B cell (primary cell): ENCODE results near the gene NCAM1. TPM values are rescaled to one million over a fixed set of nuclear protein-coding genes. Genes with fewer than 3 reads are reported as not detected.

ENCODE experiments used
- ATAC-seq: fragments of 200-7000 bp; cut with Tn5 transposase; one replicate; pipeline ENCODE4 v1.10.0; 2021; ENCODE audit warnings: low read depth, mild to moderate bottlenecking, moderate number of reproducible peaks, moderate library complexity
- CTCF ChIA-PET: fragments of 350-600 bp; sonication (Branson Sonifier 250); formaldehyde crosslinking; loops from one replicate; lab custom pipeline; 2021; ENCODE audit warnings: antibody characterized with exemption, inconsistent platforms; lab: Charles Lee
- POLR2A ChIA-PET: fragments of 350-600 bp; sonication (Branson Sonifier 250); formaldehyde crosslinking; loops from one replicate; lab custom pipeline; 2021; ENCODE audit warnings: antibody characterized with exemption; lab: Charles Lee
- DNase-seq: peaks from one replicate; pipeline ENCODE4 v3.0.0; 2013
- H2AFZ ChIP-seq: 2 replicates; pipeline ENCODE4 v1.6.1; 2012; ENCODE audit warnings: mild to moderate bottlenecking, low read depth, low read length; ENCODE audit not compliant: insufficient read depth, poor library complexity, severe bottlenecking
- H3K27ac ChIP-seq, 2 donors: 1 replicate in 1 of 2; 2 replicates in 1 of 2; pipeline ENCODE4 v1.5.1; 2012 to 2013; ENCODE audit warnings: low read length in 2 of 2, mild to moderate bottlenecking in 2 of 2, moderate library complexity in 1 of 2
- H3K27me3 ChIP-seq, 4 experiments: fragments of 200-600 bp in 1 of 4; sonication (generic) in 1 of 4; replicated peaks in 1 of 4; 1 replicate in 2 of 4; 2 replicates in 2 of 4; pipeline versions ENCODE4 v1.6.1 to v1.7.0; 2013 to 2016; ENCODE audit warnings: low read length in 3 of 4, mild to moderate bottlenecking in 2 of 4, mixed read lengths in 1 of 4, moderate library complexity in 1 of 4; ENCODE audit not compliant: insufficient read depth in 4 of 4, control insufficient read depth in 3 of 4; ENCODE audit errors: control extremely low read depth in 1 of 4
- H3K36me3 ChIP-seq, 2 experiments: replicated peaks in 1 of 2; 1 replicate in 1 of 2; 2 replicates in 1 of 2; pipeline versions ENCODE4 v1.6.1 to v1.7.1; 2013; ENCODE audit warnings: low read length in 1 of 2; ENCODE audit not compliant: insufficient read depth in 2 of 2, control insufficient read depth in 1 of 2; ENCODE audit errors: control extremely low read depth in 1 of 2, extremely low read depth in 1 of 2
- H3K4me1 ChIP-seq, 2 donors: fragments of 200-600 bp in 1 of 2; sonication (generic) in 1 of 2; 1 replicate in 1 of 2; 2 replicates in 1 of 2; pipeline versions ENCODE4 v1.5.1 to v1.6.1; 2013 to 2017; ENCODE audit warnings: low read length in 2 of 2; ENCODE audit not compliant: control insufficient read depth in 2 of 2, insufficient read depth in 2 of 2
- H3K4me2 ChIP-seq: replicated peaks from 2 replicates; pipeline ENCODE3; 2012; ENCODE audit warnings: mild to moderate bottlenecking, low read depth, low read length; ENCODE audit not compliant: poor library complexity, severe bottlenecking
- H3K4me3 ChIP-seq, 5 experiments: fragments of 200-600 bp in 1 of 5; sonication (generic) in 1 of 5; 1 replicate in 3 of 5; 2 replicates in 2 of 5; pipeline versions ENCODE4 v1.5.1 to v1.7.0; 2011 to 2016; ENCODE audit warnings: low read length in 4 of 5, mild to moderate bottlenecking in 4 of 5, low read depth in 2 of 5, control low read depth in 1 of 5, moderate library complexity in 1 of 5; ENCODE audit not compliant: insufficient read depth in 1 of 5; ENCODE audit errors: control extremely low read depth in 1 of 5, extremely low read depth in 1 of 5
- H3K79me2 ChIP-seq: fragments of 200-600 bp; sonication (generic); one replicate; pipeline ENCODE4 v1.6.0; 2016; ENCODE audit warnings: low read length; ENCODE audit not compliant: control insufficient read depth, insufficient read depth
- H3K9ac ChIP-seq: fragments of 200-600 bp; sonication (generic); 2 replicates; pipeline ENCODE4 v1.6.1; 2017; ENCODE audit warnings: mild to moderate bottlenecking, low read length, moderate library complexity
- H3K9me3 ChIP-seq, 3 donors: one replicate each; pipeline versions ENCODE4 v1.6.1 to v1.7.1; 2013; ENCODE audit warnings: low read length in 2 of 3; ENCODE audit not compliant: control insufficient read depth in 2 of 3, insufficient read depth in 1 of 3; ENCODE audit errors: control extremely low read depth in 1 of 3
- H4K20me1 ChIP-seq: 2 replicates; pipeline ENCODE4 v1.6.0; 2012; ENCODE audit warnings: mild to moderate bottlenecking, low read length; ENCODE audit not compliant: insufficient read depth, control insufficient read depth, poor library complexity, severe bottlenecking
- H3K27ac Mint-ChIP-seq: one replicate; pipeline ENCODE4 v1.8.0; 2021; ENCODE audit warnings: mixed read lengths
- H3K27me3 Mint-ChIP-seq: one replicate; pipeline ENCODE4 v1.8.0; 2021; ENCODE audit warnings: mixed read lengths
- H3K4me1 Mint-ChIP-seq: one replicate; pipeline ENCODE4 v1.8.0; 2021; ENCODE audit warnings: mixed read lengths
- H3K4me3 Mint-ChIP-seq: one replicate; pipeline ENCODE4 v1.8.0; 2021; ENCODE audit warnings: mixed read lengths
- H3K9me3 Mint-ChIP-seq: one replicate; pipeline ENCODE4 v1.8.0; 2022; ENCODE audit warnings: mixed read lengths; ENCODE audit not compliant: insufficient read depth
- CTCF ChIP-seq: fragments of 200-600 bp; IDR thresholded peaks from one replicate; pipeline ENCODE4 v1.8.0; 2022; ENCODE audit warnings: antibody characterized with exemption, mild to moderate bottlenecking
- EZH2 ChIP-seq: IDR thresholded peaks from 2 replicates; pipeline ENCODE4 v1.6.1; 2012; ENCODE audit warnings: borderline replicate concordance, low read depth, mild to moderate bottlenecking, moderate library complexity, low read length; ENCODE audit not compliant: insufficient read depth, poor library complexity, severe bottlenecking
- WGBS: methylation state at CpG from one replicate; pipeline ENCODE4 v1.1.5; 2013; ENCODE audit warnings: missing lambda C conversion rate; ENCODE audit not compliant: insufficient coverage; 5-methylcytosine and 5-hydroxymethylcytosine counted together
- intact Hi-C: fragments of 100-400 bp; cut with micrococcal nuclease; formaldehyde crosslinking; loops from one replicate; pipeline ENCODE4 v1.10.0; 2022
- polyA plus RNA-seq: library from polyadenylated mRNA; depleted of rRNA; stranded (reverse); fragments of >200 nt; gene quantifications from 2 replicates; pipeline ENCODE4 v1.2.3, GENCODE V29; 2012
- total RNA-seq, 2 donors: library from RNA; stranded (reverse); fragments of 120-200 nt in 1 of 2; gene quantifications; 1 replicate in 1 of 2; 2 replicates in 1 of 2; pipeline versions ENCODE4 v1.2.3 to v1.2.4, GENCODE V29; 2013 to 2022

NCAM1 gene
- total and polyA plus RNA-seq, 2 donors (not counting 1 experiment from before 2014, with no cell fraction given) = 0.37 TPM; not detected in 1

- no peak for DNase-seq
- ChIA-PET CTCF (no interaction called here), POLR2A (no interaction called here)
- Mint-ChIP-seq H3K9me3 (peaks cover 2% of the 10 kb centered on the region), H3K27me3 (peaks cover 4% of the 10 kb centered on the region), H3K4me3 (no peak overlapping the region), H3K4me1 (no peaks in the 10 kb centered on the region), H3K27ac (no peak overlapping the region)
- no peaks in the 10 kb centered on the region for H3K4me1 ChIP-seq
- no peaks in the 10 kb centered on the region for H3K79me2 ChIP-seq
- H3K27ac ChIP-seq = no peak overlapping the region
- H3K36me3 ChIP-seq = no peaks in the 10 kb centered on the region
- no peak overlapping the region for H3K9ac ChIP-seq
- H3K4me3 ChIP-seq = no peak overlapping the region
- intact Hi-C loops = no loop called here
- H2AFZ ChIP-seq = no peak overlapping the region
- H3K9me3 ChIP-seq = peaks cover 0 to 3% (median 1%) of the 10 kb centered on the region in 3 donors
- no peak for ATAC-seq
- H3K4me2 ChIP-seq = no peak overlapping the region
- 83% methylated on average over 1 of the region's 2 CpGs for WGBS
- H3K27me3 ChIP-seq = no peaks in the 10 kb centered on the region
- TF ChIP-seq EZH2 (no peak), CTCF (no peak)
- H4K20me1 ChIP-seq = no peaks in the 10 kb centered on the region
These were observed 20.1 kb upstream of the NCAM1 start for GRCh38 chr11:112941104-112941503.

- WGBS = 84% methylated on average over 4 of the region's 7 CpGs
- no peak for ATAC-seq
These were observed 18.1 kb upstream of the NCAM1 start for GRCh38 chr11:112942966-112943643.

More at GRCh38 chr11:112942966-112943643, 18.1 kb upstream of the NCAM1 start:
- Histone ChIP-seq H3K4me1 (no peaks in the 10 kb centered on the region), H3K27me3 (no peaks in the 10 kb centered on the region), H3K4me2 (no peak overlapping the region), H3K4me3 (no peak overlapping the region), H3K27ac (no peak overlapping the region), H4K20me1 (no peaks in the 10 kb centered on the region), H3K36me3 (no peaks in the 10 kb centered on the region), H3K9me3 (no peaks in the 10 kb centered on the region), H3K79me2 (no peaks in the 10 kb centered on the region), H3K9ac (no peak overlapping the region), H2AFZ (no peak overlapping the region)
- ChIA-PET CTCF (no interaction called here), POLR2A (no interaction called here)
- no peak for DNase-seq
- H3K27ac Mint-ChIP-seq = no peak overlapping the region
- peaks cover 2% of the 10 kb centered on the region for H3K9me3 Mint-ChIP-seq
- H3K4me3 Mint-ChIP-seq = no peak overlapping the region
- TF ChIP-seq EZH2 = no peak
- TF ChIP-seq CTCF = no peak
- H3K4me1 Mint-ChIP-seq = no peaks in the 10 kb centered on the region
- intact Hi-C loops = no loop called here
- H3K27me3 Mint-ChIP-seq = peaks cover 12% of the 10 kb centered on the region
